NCI-H510A treated with DMSO at 0.1 percent for 48 hours (cell line): ENCODE results near the gene TUB.

ENCODE experiments used
- DNase-seq: peaks from one replicate; lab custom pipeline; 2025; lab: John Stamatoyannopoulos, UW

The TUB gene

GRCh38 chr11:8045839-8046238, 35.2 kb upstream of the TUB start:
- DNase-seq = no peak

GRCh38 chr11:8047382-8047781, 33.6 kb upstream of the TUB start:
- DNase-seq = no peak

- no peak for DNase-seq
Observed at GRCh38 chr11:8049084-8049483, 31.9 kb upstream of the TUB start.

GRCh38 chr11:8055091-8055835, 25.7 kb upstream of the TUB start:
- DNase-seq = no peak

- DNase-seq = no peak
Observed at GRCh38 chr11:8055836-8056526, 25.0 kb upstream of the TUB start.

GRCh38 chr11:8056810-8057463, 24.1 kb upstream of the TUB start:
- DNase-seq = no peak

- DNase-seq = no peak
Observed at GRCh38 chr11:8058216-8058615, 22.8 kb upstream of the TUB start.

- no peak for DNase-seq
Observed at GRCh38 chr11:8059030-8059429, 22.0 kb upstream of the TUB start.

- no peak for DNase-seq
Observed at GRCh38 chr11:8059571-8060011, 21.4 kb upstream of the TUB start.

- no peak for DNase-seq
Observed at GRCh38 chr11:8060146-8060719, 20.8 kb upstream of the TUB start.

GRCh38 chr11:8060801-8061554, 20.0 kb upstream of the TUB start:
- DNase-seq = no peak

- no peak for DNase-seq
Observed at GRCh38 chr11:8061555-8062428, 19.2 kb upstream of the TUB start.

- DNase-seq = no peak
Observed at GRCh38 chr11:8062781-8063257, 18.2 kb upstream of the TUB start.

- no peak for DNase-seq
Observed at GRCh38 chr11:8063324-8063723, 17.7 kb upstream of the TUB start.

- no peak for DNase-seq
Observed at GRCh38 chr11:8065031-8065430, 16.0 kb upstream of the TUB start.

- DNase-seq = no peak
Observed at GRCh38 chr11:8066036-8066910, 14.7 kb upstream of the TUB start.

- DNase-seq = no peak
Observed at GRCh38 chr11:8066911-8067455, 14.0 kb upstream of the TUB start.

GRCh38 chr11:8067567-8067928, 13.5 kb upstream of the TUB start:
- DNase-seq = no peak

- no peak for DNase-seq
Observed at GRCh38 chr11:8067929-8068575, 13.0 kb upstream of the TUB start.
